PC-3 (cell line): ENCODE measurements around the gene ACAD10.

Experiments
- EZH2 ChIP-seq: fragments of 300-600 bp; sonication (generic); IDR thresholded peaks from one replicate; pipeline ENCODE4 v1.6.1; 2017; ENCODE audit warnings: antibody characterized with exemption, mild to moderate bottlenecking, low read length; ENCODE audit not compliant: unreplicated experiment
- TF ChIP-seq, protein P1 (sequence below): fragments of 300-600 bp; sonication (generic); conservative IDR thresholded peaks from 2 replicates; pipeline ENCODE4 v1.5.1; 2017; ENCODE audit warnings: antibody characterized with exemption, low read depth, mild to moderate bottlenecking, low read length

DNA sequence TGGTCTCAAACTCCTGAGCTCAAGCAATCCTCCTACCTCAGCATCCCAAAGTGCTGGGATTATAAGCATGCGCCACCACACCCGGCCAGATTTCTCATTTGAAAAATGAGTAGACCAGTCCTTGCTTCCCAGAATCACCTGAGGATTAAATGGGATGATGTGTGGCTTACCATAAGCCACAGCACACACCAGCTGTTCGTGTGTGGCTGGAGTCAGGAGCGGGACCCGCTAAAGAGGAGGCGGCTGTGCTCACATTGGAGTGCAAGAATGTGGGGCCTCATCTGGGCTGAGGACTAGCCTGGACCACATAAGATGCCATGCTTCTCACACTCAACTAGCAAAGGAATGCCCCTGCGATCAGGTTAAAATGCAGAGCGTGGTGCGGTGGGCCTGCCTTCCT, 74.1 kb downstream of the ACAD10 start:
- TF ChIP-seq, protein P1, sequence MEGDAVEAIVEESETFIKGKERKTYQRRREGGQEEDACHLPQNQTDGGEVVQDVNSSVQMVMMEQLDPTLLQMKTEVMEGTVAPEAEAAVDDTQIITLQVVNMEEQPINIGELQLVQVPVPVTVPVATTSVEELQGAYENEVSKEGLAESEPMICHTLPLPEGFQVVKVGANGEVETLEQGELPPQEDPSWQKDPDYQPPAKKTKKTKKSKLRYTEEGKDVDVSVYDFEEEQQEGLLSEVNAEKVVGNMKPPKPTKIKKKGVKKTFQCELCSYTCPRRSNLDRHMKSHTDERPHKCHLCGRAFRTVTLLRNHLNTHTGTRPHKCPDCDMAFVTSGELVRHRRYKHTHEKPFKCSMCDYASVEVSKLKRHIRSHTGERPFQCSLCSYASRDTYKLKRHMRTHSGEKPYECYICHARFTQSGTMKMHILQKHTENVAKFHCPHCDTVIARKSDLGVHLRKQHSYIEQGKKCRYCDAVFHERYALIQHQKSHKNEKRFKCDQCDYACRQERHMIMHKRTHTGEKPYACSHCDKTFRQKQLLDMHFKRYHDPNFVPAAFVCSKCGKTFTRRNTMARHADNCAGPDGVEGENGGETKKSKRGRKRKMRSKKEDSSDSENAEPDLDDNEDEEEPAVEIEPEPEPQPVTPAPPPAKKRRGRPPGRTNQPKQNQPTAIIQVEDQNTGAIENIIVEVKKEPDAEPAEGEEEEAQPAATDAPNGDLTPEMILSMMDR: no peak
- no peak for TF ChIP-seq EZH2
